ENCODE measurements around the gene CALM1. TPM values are rescaled to one million over a fixed set of nuclear protein-coding genes. Genes with fewer than 3 reads are reported as not detected.

Gene CALM1
- total and polyA plus RNA-seq, 8 donors = 213 to 1,126 (median 356) TPM

DNA sequence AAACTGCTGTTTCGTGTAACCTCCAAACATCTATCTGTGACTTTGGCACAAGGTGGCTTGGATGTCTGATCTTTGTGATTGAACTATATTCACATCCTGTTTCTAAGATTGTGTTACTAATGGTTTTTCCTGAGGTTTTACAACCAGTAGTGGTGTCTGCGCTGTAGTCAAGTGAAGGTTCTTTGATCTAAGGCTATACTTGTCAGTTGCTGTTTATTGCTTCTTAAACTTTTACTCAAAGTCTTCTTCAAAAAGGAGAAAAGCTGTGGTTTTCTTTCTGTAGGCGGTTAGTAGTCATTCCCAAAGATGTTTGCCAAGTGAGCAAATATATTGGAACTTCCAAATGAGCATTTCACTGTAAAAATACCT lies 12.3 kb upstream of the CALM1 start:
- H3K9me3 ChIP-seq = no peaks in the 10 kb centered on the region
- 41 to 69% (median 53%) methylated on average over 3 of the region's 3 CpGs for WGBS, 5 donors
- no peaks in the 10 kb centered on the region for H3K27me3 ChIP-seq
- intact Hi-C loops (cut with DNase I; ENCODE audit: low total_unique reads) = no loop called here
- H3K4me1 ChIP-seq = peaks cover 14 to 54% (median 37%) of the 10 kb centered on the region in 4 donors
- no peak for TF ChIP-seq EP300 (IDR thresholded peaks at IDR 0.05)
- TF ChIP-seq CTCF (IDR thresholded peaks at IDR 0.05) = no peak
- no peak for TF ChIP-seq POLR2A (IDR thresholded peaks at IDR 0.05)
- TF ChIP-seq POLR2AphosphoS5 (IDR thresholded peaks at IDR 0.05) = no peak
- peak in 1 of 2 donors; percentile 58 for DNase-seq
- H3K27ac ChIP-seq = peak overlapping the region in 4 of 5 donors; percentile 98 to 100 (median 100)
- peak overlapping the region in 1 of 4 donors; percentile 65 for H3K4me3 ChIP-seq
- H3K36me3 ChIP-seq = no peaks in the 10 kb centered on the region

DNA sequence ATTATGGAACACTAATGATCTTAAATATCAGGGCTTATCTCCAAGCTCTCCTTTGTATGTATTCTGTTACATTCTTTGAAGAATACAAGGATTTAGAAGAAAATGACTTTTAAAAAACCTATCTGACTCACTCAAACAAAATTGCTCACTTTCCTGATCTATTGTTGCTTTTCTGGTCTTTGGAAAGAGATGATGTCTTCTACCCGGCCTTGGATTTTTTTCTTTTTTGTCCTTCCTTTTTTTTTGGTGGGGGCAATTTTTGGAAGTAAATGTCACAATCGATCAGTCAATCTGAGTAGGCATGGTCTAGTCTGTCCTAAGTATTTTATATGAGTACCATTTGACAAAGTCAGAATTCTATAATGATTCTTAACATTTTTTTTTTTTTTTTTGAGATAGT lies 10.5 kb upstream of the CALM1 start:
- H3K36me3 ChIP-seq = no peaks in the 10 kb centered on the region
- no peak for TF ChIP-seq POLR2A (IDR thresholded peaks at IDR 0.05)
- no peak for TF ChIP-seq POLR2AphosphoS5 (IDR thresholded peaks at IDR 0.05)
- no peak for TF ChIP-seq EP300 (IDR thresholded peaks at IDR 0.05)
- TF ChIP-seq CTCF (IDR thresholded peaks at IDR 0.05) = no peak
- WGBS, 5 donors = 80 to 98% (median 93%) methylated on average over 2 of the region's 2 CpGs
- no peaks in the 10 kb centered on the region for H3K27me3 ChIP-seq
- H3K9me3 ChIP-seq = no peaks in the 10 kb centered on the region
- H3K4me3 ChIP-seq = no peak overlapping the region
- intact Hi-C loops (cut with DNase I; ENCODE audit: low total_unique reads) = no loop called here
- peaks cover 10 to 46% (median 30%) of the 10 kb centered on the region in 4 donors for H3K4me1 ChIP-seq
- no peak for DNase-seq
- H3K27ac ChIP-seq = peak overlapping the region in 2 of 5 donors; percentile 38 to 66

DNA sequence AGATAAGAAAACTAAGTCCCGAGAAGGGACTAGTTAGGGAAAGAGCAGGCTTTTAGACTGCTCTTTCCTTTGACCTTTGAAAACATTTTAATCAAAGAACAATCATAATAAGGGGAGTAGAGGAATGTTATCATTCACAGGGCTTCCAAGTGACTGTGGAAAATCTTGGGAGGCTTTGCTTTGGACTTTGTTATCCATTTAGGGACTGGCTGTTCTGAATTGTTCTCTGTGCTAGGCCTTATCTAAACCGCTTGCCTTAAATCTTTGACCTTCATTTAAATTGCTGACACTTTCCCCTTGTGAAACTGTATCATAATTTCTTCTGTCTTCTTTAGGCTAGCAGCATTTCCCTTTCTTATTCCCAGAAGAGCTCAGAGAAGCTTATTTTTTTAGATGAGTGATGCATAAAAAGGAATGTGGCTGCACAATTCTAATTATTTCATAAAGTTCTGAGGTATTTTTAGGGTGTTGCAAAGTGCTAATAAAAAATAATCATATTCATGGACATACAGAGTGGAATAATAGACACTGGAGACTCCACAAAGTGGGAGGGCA lies 9.5 kb upstream of the CALM1 start:
- Histone ChIP-seq H3K27me3 (no peaks in the 10 kb centered on the region), H3K36me3 (no peaks in the 10 kb centered on the region), H3K9me3 (no peaks in the 10 kb centered on the region), H3K4me3 (no peak overlapping the region), H3K27ac (peak overlapping the region in 4 of 5 donors; percentile 30 to 66 (median 41)), H3K4me1 (peaks cover under 1 to 36% (median 21%) of the 10 kb centered on the region in 4 donors)
- intact Hi-C loops (cut with DNase I; ENCODE audit: low total_unique reads) = no loop called here
- 30 to 62% (median 37%) methylated on average over 2 of the region's 2 CpGs for WGBS, 5 donors
- TF ChIP-seq POLR2A (IDR thresholded peaks at IDR 0.05) (no peak), POLR2AphosphoS5 (IDR thresholded peaks at IDR 0.05) (peak in 1 of 3 donors; percentile 33)
- DNase-seq = no peak

- Histone ChIP-seq H3K36me3 (no peaks in the 10 kb centered on the region), H3K27ac (peak overlapping the region in 3 of 5 donors; percentile 15 to 66 (median 30)), H3K9me3 (no peaks in the 10 kb centered on the region), H3K27me3 (no peaks in the 10 kb centered on the region), H3K4me3 (no peak overlapping the region), H3K4me1 (peaks cover 0 to 36% (median 21%) of the 10 kb centered on the region in 4 donors)
- TF ChIP-seq EP300 (IDR thresholded peaks at IDR 0.05) (no peak), POLR2A (IDR thresholded peaks at IDR 0.05) (no peak), POLR2AphosphoS5 (IDR thresholded peaks at IDR 0.05) (peak in 1 of 3 donors; percentile 25), CTCF (IDR thresholded peaks at IDR 0.05) (no peak)
- WGBS, 5 donors = 47 to 62% (median 51%) methylated on average over 4 of the region's 4 CpGs
- peak; percentile 40 to 77 for DNase-seq
- intact Hi-C loops (cut with DNase I; ENCODE audit: low total_unique reads) = no loop called here
These were observed 8.4 kb upstream of the CALM1 start for GRCh38 chr14:90388437-90388836.

DNA sequence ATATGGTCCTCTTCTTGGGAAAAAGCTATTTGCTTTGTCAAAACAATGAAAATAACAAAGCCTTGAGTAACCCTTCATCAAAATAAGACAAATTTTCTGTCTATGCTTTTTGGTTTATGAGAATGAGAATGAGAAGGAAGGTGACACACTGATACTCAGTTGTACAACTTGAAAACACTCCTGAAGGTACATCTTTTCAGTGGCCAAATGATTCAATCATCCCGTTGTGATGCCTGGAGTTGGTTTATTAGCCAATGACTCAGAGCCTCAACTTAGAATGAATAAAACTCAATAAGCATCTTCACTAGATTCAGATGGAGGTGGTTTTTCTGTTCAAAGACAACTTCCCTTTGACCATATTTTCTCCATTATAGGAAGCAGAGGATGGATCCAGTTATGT lies 7.8 kb upstream of the CALM1 start:
- H3K4me3 ChIP-seq = no peak overlapping the region
- intact Hi-C loops (cut with DNase I; ENCODE audit: low total_unique reads) = no loop called here
- no peak for DNase-seq
- 76 to 89% (median 81%) methylated on average over 1 of the region's 1 CpG for WGBS, 5 donors
- H3K27ac ChIP-seq = no peak overlapping the region
- no peaks in the 10 kb centered on the region for H3K36me3 ChIP-seq
- peaks cover 0 to 32% (median 19%) of the 10 kb centered on the region in 4 donors for H3K4me1 ChIP-seq
- no peaks in the 10 kb centered on the region for H3K9me3 ChIP-seq
- no peaks in the 10 kb centered on the region for H3K27me3 ChIP-seq
- no peak for TF ChIP-seq POLR2AphosphoS5 (IDR thresholded peaks at IDR 0.05)
- TF ChIP-seq EP300 (IDR thresholded peaks at IDR 0.05) = no peak
- no peak for TF ChIP-seq CTCF (IDR thresholded peaks at IDR 0.05)
- TF ChIP-seq POLR2A (IDR thresholded peaks at IDR 0.05) = no peak
